ENCODE results near the gene MRPL16.
A peak's percentile ranks its signal among the peaks of the same experiment; 100 is the strongest.

The MRPL16 gene

GRCh38 chr11:59813364-59813763 is 2.8 kb upstream of the MRPL16 start:
- Histone ChIP-seq H3K27me3 (ENCODE audit: insufficient read depth, low read length) (0 out of 2 replicates have a peak, but pooled peaks cover 6% of the 10 kb centered on the region), H3K27ac (ENCODE audit: low read depth, low read length) (no peak overlapping the region), H3K36me3 (ENCODE audit: insufficient read depth, low read length) (no peaks in the 10 kb centered on the region), H3K4me1 (ENCODE audit: control insufficient read depth, insufficient read depth, low read length, unreplicated experiment) (peaks cover 5% of the 10 kb centered on the region), H2AFZ (ENCODE audit: low read length, unreplicated experiment) (no peak overlapping the region), H3K4me3 (ENCODE audit: low read depth, low read length) (no peak overlapping the region), H3K79me2 (ENCODE audit: control insufficient read depth, insufficient read depth, low read length, unreplicated experiment) (peaks cover 12% of the 10 kb centered on the region)

GRCh38 chr11:59812220-59812619 is 1.6 kb upstream of the MRPL16 start:
- Histone ChIP-seq H3K27ac (ENCODE audit: low read depth, low read length) (no peak overlapping the region), H3K27me3 (ENCODE audit: insufficient read depth, low read length) (no peaks in the 10 kb centered on the region), H3K36me3 (ENCODE audit: insufficient read depth, low read length) (no peaks in the 10 kb centered on the region), H3K4me1 (ENCODE audit: control insufficient read depth, insufficient read depth, low read length, unreplicated experiment) (peaks cover 5% of the 10 kb centered on the region), H3K79me2 (ENCODE audit: control insufficient read depth, insufficient read depth, low read length, unreplicated experiment) (peaks cover 12% of the 10 kb centered on the region), H2AFZ (ENCODE audit: low read length, unreplicated experiment) (no peak overlapping the region), H3K4me3 (ENCODE audit: low read depth, low read length) (no peak overlapping the region)

DNA sequence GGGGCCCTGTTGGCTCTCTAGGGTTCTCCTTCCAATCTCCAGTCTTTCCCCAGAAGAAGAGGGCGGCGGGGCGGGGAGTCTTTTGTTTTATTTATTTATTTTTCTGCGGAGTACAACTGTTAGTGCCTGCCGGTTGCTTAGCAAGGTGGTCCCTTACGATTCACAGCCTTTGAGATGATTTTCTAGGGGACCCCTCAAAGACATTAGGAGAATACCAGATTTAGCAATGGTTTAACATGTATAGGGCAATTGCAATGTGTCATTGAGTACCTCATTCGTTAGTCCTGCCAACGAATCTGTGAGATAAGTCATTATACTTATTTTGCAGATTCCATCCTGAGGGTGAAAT is 307 bp upstream of the MRPL16 start:
- Histone ChIP-seq H3K27me3 (ENCODE audit: insufficient read depth, low read length) (no peaks in the 10 kb centered on the region), H3K79me2 (ENCODE audit: control insufficient read depth, insufficient read depth, low read length, unreplicated experiment) (peaks cover 12% of the 10 kb centered on the region), H3K27ac (ENCODE audit: low read depth, low read length) (no peak overlapping the region), H3K4me1 (ENCODE audit: control insufficient read depth, insufficient read depth, low read length, unreplicated experiment) (peaks cover 5% of the 10 kb centered on the region), H2AFZ (ENCODE audit: low read length, unreplicated experiment) (peak overlapping the region; percentile 98), H3K36me3 (ENCODE audit: insufficient read depth, low read length) (0 out of 2 replicates have a peak, but pooled peaks cover 4% of the 10 kb centered on the region), H3K4me3 (ENCODE audit: low read depth, low read length) (peak overlapping the region; percentile 98)

DNA sequence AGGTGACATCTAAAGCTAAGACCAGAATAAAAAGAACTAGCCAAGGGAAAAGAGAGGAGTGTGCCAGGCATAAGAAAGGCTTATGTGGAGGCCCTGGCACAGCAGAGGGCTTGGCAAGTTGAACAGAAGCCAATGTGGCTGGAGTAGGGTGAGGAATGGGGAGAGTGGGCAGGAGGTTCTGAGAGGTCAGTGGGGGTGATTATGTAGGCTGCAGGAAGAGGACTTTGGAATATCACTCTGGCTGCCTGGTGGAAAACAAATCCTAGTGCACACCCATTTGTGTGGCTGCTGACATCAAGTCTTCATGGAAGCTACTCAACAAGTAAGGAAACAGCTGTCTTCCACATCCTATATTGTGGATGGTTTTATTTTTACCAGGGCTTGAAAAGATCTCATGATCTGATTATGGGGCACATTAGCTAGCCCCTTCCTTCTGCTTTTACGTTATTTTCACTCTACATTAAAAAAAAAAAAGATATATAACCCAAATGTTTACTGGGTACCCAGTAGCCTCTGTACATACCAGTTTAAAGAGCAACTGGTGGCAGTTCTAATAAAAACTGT is 3.4 kb downstream of the MRPL16 start:
- peaks cover 7% of the 10 kb centered on the region for H3K4me1 ChIP-seq (ENCODE audit: control insufficient read depth, insufficient read depth, low read length, unreplicated experiment)
- H3K27ac ChIP-seq (ENCODE audit: low read depth, low read length), result no peak overlapping the region
- H3K4me3 ChIP-seq (ENCODE audit: low read depth, low read length), result no peak overlapping the region
- peaks cover 12% of the 10 kb centered on the region for H3K79me2 ChIP-seq (ENCODE audit: control insufficient read depth, insufficient read depth, low read length, unreplicated experiment)
- H3K27me3 ChIP-seq (ENCODE audit: insufficient read depth, low read length), result no peaks in the 10 kb centered on the region
- peaks cover 10% of the 10 kb centered on the region; the same call in 1 of the 2 replicates for H3K36me3 ChIP-seq (ENCODE audit: insufficient read depth, low read length)
- H2AFZ ChIP-seq (ENCODE audit: low read length, unreplicated experiment), result no peak overlapping the region

- Histone ChIP-seq H3K79me2 (ENCODE audit: control insufficient read depth, insufficient read depth, low read length, unreplicated experiment) (no peaks in the 10 kb centered on the region), H3K4me1 (ENCODE audit: control insufficient read depth, insufficient read depth, low read length, unreplicated experiment) (peaks cover 9% of the 10 kb centered on the region), H3K36me3 (ENCODE audit: insufficient read depth, low read length) (peaks cover 10% of the 10 kb centered on the region; the same call in 1 of the 2 replicates), H3K27me3 (ENCODE audit: insufficient read depth, low read length) (no peaks in the 10 kb centered on the region), H2AFZ (ENCODE audit: low read length, unreplicated experiment) (no peak overlapping the region), H3K27ac (ENCODE audit: low read depth, low read length) (no peak overlapping the region), H3K4me3 (ENCODE audit: low read depth, low read length) (no peak overlapping the region)
Observed at GRCh38 chr11:59804061-59804460, 6.5 kb downstream of the MRPL16 start.

- Histone ChIP-seq H3K27me3 (ENCODE audit: insufficient read depth, low read length) (no peaks in the 10 kb centered on the region), H3K27ac (ENCODE audit: low read depth, low read length) (no peak overlapping the region), H3K79me2 (ENCODE audit: control insufficient read depth, insufficient read depth, low read length, unreplicated experiment) (no peaks in the 10 kb centered on the region), H3K36me3 (ENCODE audit: insufficient read depth, low read length) (peaks cover 10% of the 10 kb centered on the region; the same call in 1 of the 2 replicates), H2AFZ (ENCODE audit: low read length, unreplicated experiment) (no peak overlapping the region), H3K4me1 (ENCODE audit: control insufficient read depth, insufficient read depth, low read length, unreplicated experiment) (peaks cover 9% of the 10 kb centered on the region), H3K4me3 (ENCODE audit: low read depth, low read length) (no peak overlapping the region)
Observed at GRCh38 chr11:59802639-59803176, 7.9 kb downstream of the MRPL16 start.

GRCh38 chr11:59801981-59802638 is 8.5 kb downstream of the MRPL16 start:
- H3K27ac ChIP-seq (ENCODE audit: low read depth, low read length), result peak overlapping the region; percentile 13; the same call in 1 of the 2 replicates
- no peaks in the 10 kb centered on the region for H3K79me2 ChIP-seq (ENCODE audit: control insufficient read depth, insufficient read depth, low read length, unreplicated experiment)
- no peaks in the 10 kb centered on the region for H3K27me3 ChIP-seq (ENCODE audit: insufficient read depth, low read length)
- H3K4me1 ChIP-seq (ENCODE audit: control insufficient read depth, insufficient read depth, low read length, unreplicated experiment), result peaks cover 9% of the 10 kb centered on the region
- H2AFZ ChIP-seq (ENCODE audit: low read length, unreplicated experiment), result no peak overlapping the region
- H3K36me3 ChIP-seq (ENCODE audit: insufficient read depth, low read length), result peaks cover 13% of the 10 kb centered on the region; the same call in 1 of the 2 replicates
- no peak overlapping the region for H3K4me3 ChIP-seq (ENCODE audit: low read depth, low read length)

DNA sequence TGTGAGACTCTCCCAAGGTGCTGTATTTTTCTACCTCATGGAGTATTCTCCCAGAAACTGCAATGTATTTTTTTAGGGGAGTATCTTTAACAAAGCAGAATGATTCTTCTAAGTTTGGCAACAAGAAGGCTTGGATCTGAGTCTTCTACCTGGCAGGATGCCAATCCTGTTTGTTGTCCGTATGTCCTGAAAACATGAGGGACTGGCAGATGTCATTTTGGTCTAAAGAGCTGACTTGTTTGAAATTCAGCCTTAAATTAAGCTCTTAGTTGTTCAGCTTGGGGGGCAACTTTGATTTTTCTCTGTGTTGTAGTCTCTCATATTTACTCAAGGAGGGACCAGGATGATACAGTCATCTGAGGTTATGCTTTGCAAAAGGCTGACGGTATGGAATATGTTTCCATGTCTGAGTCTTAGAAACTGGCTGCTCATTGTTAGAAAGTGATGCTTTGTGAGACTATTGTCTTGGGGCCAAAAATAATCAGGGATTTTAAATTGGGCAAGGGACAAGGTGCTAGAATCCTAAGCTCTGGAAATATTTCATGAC is 9.3 kb downstream of the MRPL16 start:
- peaks cover 10% of the 10 kb centered on the region; the same call in 1 of the 2 replicates for H3K36me3 ChIP-seq (ENCODE audit: insufficient read depth, low read length)

DNA sequence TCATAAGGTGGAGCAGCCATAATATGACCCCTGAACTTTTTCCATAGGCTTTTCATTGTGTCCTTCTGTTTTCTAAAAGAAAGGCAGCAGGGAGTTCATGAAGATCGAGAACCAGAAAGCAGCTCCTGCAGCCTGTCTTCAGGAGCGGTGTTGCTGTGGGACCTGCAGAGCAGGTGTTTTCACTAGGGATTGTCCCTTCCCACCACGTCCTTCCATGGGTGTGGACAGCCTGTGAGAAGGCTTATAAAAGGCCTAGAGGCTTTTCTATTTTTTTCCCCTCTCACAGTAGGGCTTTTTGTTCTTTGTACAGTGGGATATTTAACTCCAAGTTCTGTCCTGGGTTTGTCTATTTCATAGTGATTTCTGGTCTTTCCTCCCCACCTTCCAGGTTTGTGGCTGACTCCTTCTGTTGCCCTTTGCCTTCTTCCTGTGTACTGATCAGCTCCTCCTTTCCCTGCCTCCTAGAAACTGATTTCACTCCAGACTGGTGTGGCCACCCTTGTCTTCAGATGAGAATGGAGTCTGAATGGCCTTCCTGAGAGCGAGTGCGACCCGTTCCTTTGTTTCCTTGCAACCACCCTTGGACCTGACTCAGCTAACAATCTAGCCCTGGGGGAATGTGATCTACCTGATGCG is 10.1 kb downstream of the MRPL16 start:
- Histone ChIP-seq H3K4me3 (ENCODE audit: low read depth, low read length) (no peak overlapping the region), H3K27ac (ENCODE audit: low read depth, low read length) (no peak overlapping the region), H3K79me2 (ENCODE audit: control insufficient read depth, insufficient read depth, low read length, unreplicated experiment) (no peaks in the 10 kb centered on the region)

More for the DNA sequence above, 9.3 kb downstream of the MRPL16 start:
- Histone ChIP-seq H3K27me3 (ENCODE audit: insufficient read depth, low read length) (no peaks in the 10 kb centered on the region), H3K27ac (ENCODE audit: low read depth, low read length) (no peak overlapping the region), H3K4me1 (ENCODE audit: control insufficient read depth, insufficient read depth, low read length, unreplicated experiment) (peaks cover 9% of the 10 kb centered on the region), H3K79me2 (ENCODE audit: control insufficient read depth, insufficient read depth, low read length, unreplicated experiment) (no peaks in the 10 kb centered on the region), H2AFZ (ENCODE audit: low read length, unreplicated experiment) (no peak overlapping the region), H3K4me3 (ENCODE audit: low read depth, low read length) (no peak overlapping the region)

DNA sequence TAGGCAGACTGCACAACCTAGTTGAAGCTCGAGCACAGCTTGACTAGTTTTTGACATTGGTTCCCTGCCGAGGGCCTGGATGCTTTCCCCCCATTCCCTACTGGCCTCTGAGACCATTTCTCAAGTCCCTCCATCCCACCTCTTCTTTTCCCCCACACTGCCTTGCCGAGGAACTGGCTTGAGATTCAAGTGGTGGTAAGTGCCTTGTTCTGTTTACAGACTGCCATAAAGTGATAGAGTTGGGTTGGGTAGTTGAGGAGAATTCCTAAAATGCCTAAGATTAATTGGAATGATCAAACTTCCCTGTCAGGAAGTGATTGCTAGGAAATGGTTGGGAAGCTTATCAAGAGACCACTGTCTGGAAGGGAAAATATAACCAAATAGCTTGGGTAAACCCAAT is 16.2 kb downstream of the MRPL16 start:
- no peak overlapping the region for H2AFZ ChIP-seq (ENCODE audit: low read length, unreplicated experiment)
- no peaks in the 10 kb centered on the region for H3K27me3 ChIP-seq (ENCODE audit: insufficient read depth, low read length)
- peaks cover 19% of the 10 kb centered on the region; the same call in 1 of the 2 replicates for H3K36me3 ChIP-seq (ENCODE audit: insufficient read depth, low read length)
- H3K4me1 ChIP-seq (ENCODE audit: control insufficient read depth, insufficient read depth, low read length, unreplicated experiment), result no peaks in the 10 kb centered on the region
- H3K27ac ChIP-seq (ENCODE audit: low read depth, low read length), result no peak overlapping the region
- no peak overlapping the region for H3K4me3 ChIP-seq (ENCODE audit: low read depth, low read length)
- no peaks in the 10 kb centered on the region for H3K79me2 ChIP-seq (ENCODE audit: control insufficient read depth, insufficient read depth, low read length, unreplicated experiment)

More for the DNA sequence above, 10.1 kb downstream of the MRPL16 start:
- Histone ChIP-seq H2AFZ (ENCODE audit: low read length, unreplicated experiment) (no peak overlapping the region), H3K36me3 (ENCODE audit: insufficient read depth, low read length) (peaks cover 5% of the 10 kb centered on the region; the same call in 1 of the 2 replicates), H3K4me1 (ENCODE audit: control insufficient read depth, insufficient read depth, low read length, unreplicated experiment) (peaks cover 9% of the 10 kb centered on the region), H3K27me3 (ENCODE audit: insufficient read depth, low read length) (no peaks in the 10 kb centered on the region)
